B cell (primary cell): ENCODE results near the gene GPR75. TPM values are rescaled to one million over a fixed set of nuclear protein-coding genes. Genes with fewer than 3 reads are reported as not detected.

Experiments used
- ATAC-seq: fragments of 200-7000 bp; cut with Tn5 transposase; one replicate; pipeline ENCODE4 v1.10.0; 2021; ENCODE audit warnings: low read depth, mild to moderate bottlenecking, moderate number of reproducible peaks, moderate library complexity
- CTCF ChIA-PET: fragments of 350-600 bp; sonication (Branson Sonifier 250); formaldehyde crosslinking; loops from one replicate; lab custom pipeline; 2021; ENCODE audit warnings: antibody characterized with exemption, inconsistent platforms; lab: Charles Lee
- POLR2A ChIA-PET: fragments of 350-600 bp; sonication (Branson Sonifier 250); formaldehyde crosslinking; loops from one replicate; lab custom pipeline; 2021; ENCODE audit warnings: antibody characterized with exemption; lab: Charles Lee
- DNase-seq: peaks from one replicate; pipeline ENCODE4 v3.0.0; 2013
- H2AFZ ChIP-seq: 2 replicates; pipeline ENCODE4 v1.6.1; 2012; ENCODE audit warnings: mild to moderate bottlenecking, low read depth, low read length; ENCODE audit not compliant: insufficient read depth, poor library complexity, severe bottlenecking
- H3K27ac ChIP-seq, 2 donors: 1 replicate in 1 of 2; 2 replicates in 1 of 2; pipeline ENCODE4 v1.5.1; 2012 to 2013; ENCODE audit warnings: low read length in 2 of 2, mild to moderate bottlenecking in 2 of 2, moderate library complexity in 1 of 2
- H3K27me3 ChIP-seq, 4 experiments: fragments of 200-600 bp in 1 of 4; sonication (generic) in 1 of 4; replicated peaks in 1 of 4; 1 replicate in 2 of 4; 2 replicates in 2 of 4; pipeline versions ENCODE4 v1.6.1 to v1.7.0; 2013 to 2016; ENCODE audit warnings: low read length in 3 of 4, mild to moderate bottlenecking in 2 of 4, mixed read lengths in 1 of 4, moderate library complexity in 1 of 4; ENCODE audit not compliant: insufficient read depth in 4 of 4, control insufficient read depth in 3 of 4; ENCODE audit errors: control extremely low read depth in 1 of 4
- H3K36me3 ChIP-seq, 2 experiments: replicated peaks in 1 of 2; 1 replicate in 1 of 2; 2 replicates in 1 of 2; pipeline versions ENCODE4 v1.6.1 to v1.7.1; 2013; ENCODE audit warnings: low read length in 1 of 2; ENCODE audit not compliant: insufficient read depth in 2 of 2, control insufficient read depth in 1 of 2; ENCODE audit errors: control extremely low read depth in 1 of 2, extremely low read depth in 1 of 2
- H3K4me1 ChIP-seq, 2 donors: fragments of 200-600 bp in 1 of 2; sonication (generic) in 1 of 2; 1 replicate in 1 of 2; 2 replicates in 1 of 2; pipeline versions ENCODE4 v1.5.1 to v1.6.1; 2013 to 2017; ENCODE audit warnings: low read length in 2 of 2; ENCODE audit not compliant: control insufficient read depth in 2 of 2, insufficient read depth in 2 of 2
- H3K4me2 ChIP-seq: replicated peaks from 2 replicates; pipeline ENCODE3; 2012; ENCODE audit warnings: mild to moderate bottlenecking, low read depth, low read length; ENCODE audit not compliant: poor library complexity, severe bottlenecking
- H3K4me3 ChIP-seq, 5 experiments: fragments of 200-600 bp in 1 of 5; sonication (generic) in 1 of 5; 1 replicate in 3 of 5; 2 replicates in 2 of 5; pipeline versions ENCODE4 v1.5.1 to v1.7.0; 2011 to 2016; ENCODE audit warnings: low read length in 4 of 5, mild to moderate bottlenecking in 4 of 5, low read depth in 2 of 5, control low read depth in 1 of 5, moderate library complexity in 1 of 5; ENCODE audit not compliant: insufficient read depth in 1 of 5; ENCODE audit errors: control extremely low read depth in 1 of 5, extremely low read depth in 1 of 5
- H3K79me2 ChIP-seq: fragments of 200-600 bp; sonication (generic); one replicate; pipeline ENCODE4 v1.6.0; 2016; ENCODE audit warnings: low read length; ENCODE audit not compliant: control insufficient read depth, insufficient read depth
- H3K9ac ChIP-seq: fragments of 200-600 bp; sonication (generic); 2 replicates; pipeline ENCODE4 v1.6.1; 2017; ENCODE audit warnings: mild to moderate bottlenecking, low read length, moderate library complexity
- H3K9me3 ChIP-seq, 3 donors: one replicate each; pipeline versions ENCODE4 v1.6.1 to v1.7.1; 2013; ENCODE audit warnings: low read length in 2 of 3; ENCODE audit not compliant: control insufficient read depth in 2 of 3, insufficient read depth in 1 of 3; ENCODE audit errors: control extremely low read depth in 1 of 3
- H4K20me1 ChIP-seq: 2 replicates; pipeline ENCODE4 v1.6.0; 2012; ENCODE audit warnings: mild to moderate bottlenecking, low read length; ENCODE audit not compliant: insufficient read depth, control insufficient read depth, poor library complexity, severe bottlenecking
- H3K27ac Mint-ChIP-seq: one replicate; pipeline ENCODE4 v1.8.0; 2021; ENCODE audit warnings: mixed read lengths
- H3K27me3 Mint-ChIP-seq: one replicate; pipeline ENCODE4 v1.8.0; 2021; ENCODE audit warnings: mixed read lengths
- H3K4me1 Mint-ChIP-seq: one replicate; pipeline ENCODE4 v1.8.0; 2021; ENCODE audit warnings: mixed read lengths
- H3K4me3 Mint-ChIP-seq: one replicate; pipeline ENCODE4 v1.8.0; 2021; ENCODE audit warnings: mixed read lengths
- H3K9me3 Mint-ChIP-seq: one replicate; pipeline ENCODE4 v1.8.0; 2022; ENCODE audit warnings: mixed read lengths; ENCODE audit not compliant: insufficient read depth
- CTCF ChIP-seq: fragments of 200-600 bp; IDR thresholded peaks from one replicate; pipeline ENCODE4 v1.8.0; 2022; ENCODE audit warnings: antibody characterized with exemption, mild to moderate bottlenecking
- EZH2 ChIP-seq: IDR thresholded peaks from 2 replicates; pipeline ENCODE4 v1.6.1; 2012; ENCODE audit warnings: borderline replicate concordance, low read depth, mild to moderate bottlenecking, moderate library complexity, low read length; ENCODE audit not compliant: insufficient read depth, poor library complexity, severe bottlenecking
- WGBS: methylation state at CpG from one replicate; pipeline ENCODE4 v1.1.5; 2013; ENCODE audit warnings: missing lambda C conversion rate; ENCODE audit not compliant: insufficient coverage; 5-methylcytosine and 5-hydroxymethylcytosine counted together
- intact Hi-C: fragments of 100-400 bp; cut with micrococcal nuclease; formaldehyde crosslinking; loops from one replicate; pipeline ENCODE4 v1.10.0; 2022
- polyA plus RNA-seq: library from polyadenylated mRNA; depleted of rRNA; stranded (reverse); fragments of >200 nt; gene quantifications from 2 replicates; pipeline ENCODE4 v1.2.3, GENCODE V29; 2012
- total RNA-seq, 2 donors: library from RNA; stranded (reverse); fragments of 120-200 nt in 1 of 2; gene quantifications; 1 replicate in 1 of 2; 2 replicates in 1 of 2; pipeline versions ENCODE4 v1.2.3 to v1.2.4, GENCODE V29; 2013 to 2022

The GPR75 gene
- total and polyA plus RNA-seq, 2 donors (not counting 1 experiment from before 2014, with no cell fraction given), result 5.1 to 5.9 TPM

GRCh38 chr2:53861824-53862223, 2.1 kb upstream of the GPR75 start:
- Histone ChIP-seq H3K4me3 (no peak overlapping the region), H3K79me2 (no peaks in the 10 kb centered on the region), H3K27me3 (no peaks in the 10 kb centered on the region), H3K36me3 (peaks cover 4 to 30% of the 10 kb centered on the region in 2 experiments), H3K27ac (no peak overlapping the region), H3K4me2 (no peak overlapping the region), H4K20me1 (no peaks in the 10 kb centered on the region), H3K4me1 (no peaks in the 10 kb centered on the region), H3K9ac (no peak overlapping the region), H2AFZ (no peak overlapping the region), H3K9me3 (no peaks in the 10 kb centered on the region)
- no peaks in the 10 kb centered on the region for H3K4me1 Mint-ChIP-seq
- 100% methylated on average over 2 of the region's 5 CpGs for WGBS
- no peak overlapping the region for H3K4me3 Mint-ChIP-seq
- CTCF ChIA-PET, result interaction anchor here (0.6 kb wide), 1 partner anchor 843 kb away, joined by 4 read pairs; no protein-coding TSS in a partner anchor
- H3K27ac Mint-ChIP-seq, result no peak overlapping the region
- DNase-seq (no peak), ATAC-seq (no peak)
- H3K9me3 Mint-ChIP-seq, result no peaks in the 10 kb centered on the region
- intact Hi-C loops, result no loop called here
- no peaks in the 10 kb centered on the region for H3K27me3 Mint-ChIP-seq
- TF ChIP-seq EZH2 (no peak), CTCF (no peak)
- POLR2A ChIA-PET, result no interaction called here

GRCh38 chr2:53856272-53856671, 3.5 kb downstream of the GPR75 start:
- ATAC-seq (no peak), DNase-seq (no peak)
- no peak overlapping the region for H3K27ac Mint-ChIP-seq
- no peak overlapping the region for H3K27ac ChIP-seq
- H3K9ac ChIP-seq, result no peak overlapping the region
- H3K4me3 ChIP-seq, result no peak overlapping the region
- H3K27me3 ChIP-seq, result no peaks in the 10 kb centered on the region
- no peaks in the 10 kb centered on the region for H3K4me1 ChIP-seq
- no peak for TF ChIP-seq EZH2
- no peak for TF ChIP-seq CTCF
- H3K36me3 ChIP-seq, result peaks cover 0 to 14% of the 10 kb centered on the region in 2 experiments
- no peak overlapping the region for H3K4me2 ChIP-seq
- no peaks in the 10 kb centered on the region for H4K20me1 ChIP-seq
- ChIA-PET CTCF (no interaction called here), POLR2A (no interaction called here)
- intact Hi-C loops, result no loop called here
- no peaks in the 10 kb centered on the region for H3K4me1 Mint-ChIP-seq
- no peaks in the 10 kb centered on the region for H3K27me3 Mint-ChIP-seq
- H3K79me2 ChIP-seq, result no peaks in the 10 kb centered on the region
- WGBS, result 100% methylated on average over 2 of the region's 2 CpGs
- H3K9me3 Mint-ChIP-seq, result no peaks in the 10 kb centered on the region
- H3K9me3 ChIP-seq, result no peaks in the 10 kb centered on the region
- H2AFZ ChIP-seq, result no peak overlapping the region
- no peak overlapping the region for H3K4me3 Mint-ChIP-seq
